HEK293 (cell line): ENCODE measurements around the gene RRP15.

Experiments
- CTCF ChIA-PET: fragments of 350-600 bp; formaldehyde crosslinking; extraction: SDS; loops from one replicate; lab custom pipeline; 2021; ENCODE audit warnings: antibody characterized with exemption; lab: Yijun Ruan, JAX
- POLR2A ChIA-PET: fragments of 300-600 bp; formaldehyde crosslinking; extraction: SDS; loops from one replicate; lab custom pipeline; 2020; ENCODE audit warnings: antibody characterized with exemption, inconsistent platforms; lab: Yijun Ruan, JAX
- H3K27ac ChIP-seq: fragments of 200-500 bp; sonication (Bioruptor generic); 2 replicates; pipeline ENCODE4 v1.5.1; 2014; ENCODE audit warnings: low read depth, low read length, control low read depth, inconsistent platforms; ENCODE audit errors: extremely low read depth
- H3K36me3 ChIP-seq, 2 experiments: fragments of 200-500 bp in 1 of 2; sonication (Bioruptor generic) in 1 of 2; 1 replicate in 1 of 2; 2 replicates in 1 of 2; pipeline ENCODE4 v1.5.1; 2014 to 2017; ENCODE audit warnings: inconsistent platforms in 2 of 2, low read length in 2 of 2; ENCODE audit not compliant: control insufficient read depth in 2 of 2, insufficient read depth in 1 of 2
- H3K4me1 ChIP-seq: fragments of 200-500 bp; sonication (Bioruptor generic); 2 replicates; pipeline ENCODE4 v1.5.1; 2014; ENCODE audit warnings: mild to moderate bottlenecking, low read length, inconsistent platforms; ENCODE audit not compliant: control insufficient read depth, insufficient read depth
- H3K4me3 ChIP-seq: 2 replicates; pipeline ENCODE4 v1.5.1; 2011; ENCODE audit warnings: low read depth, mild to moderate bottlenecking, control low read depth, low read length, moderate library complexity
- H3K9me3 ChIP-seq: fragments of 200-500 bp; sonication (Bioruptor generic); 2 replicates; pipeline ENCODE4 v1.5.1; 2014; ENCODE audit warnings: low read depth, low read length, inconsistent platforms; ENCODE audit not compliant: control insufficient read depth, insufficient read depth
- AEBP2 ChIP-seq: fragments of 450-650 bp; formaldehyde crosslinking; IDR thresholded peaks from 2 replicates; pipeline ENCODE4 v1.5.1; 2016; ENCODE audit warnings: missing biosample characterization, missing genetic modification characterization, borderline replicate concordance
- HOXA7 ChIP-seq: sonication (generic); formaldehyde crosslinking; IDR thresholded peaks from 2 replicates; pipeline ENCODE4 v1.8.1; 2022; ENCODE audit warnings: missing genetic modification reagents, borderline replicate concordance
- HOXD13 ChIP-seq: sonication (generic); formaldehyde crosslinking; IDR thresholded peaks from 2 replicates; pipeline ENCODE4 v1.8.0; 2022; ENCODE audit warnings: missing genetic modification reagents, borderline replicate concordance
- KLF10 ChIP-seq: fragments of 450-650 bp; IDR thresholded peaks from 2 replicates; pipeline ENCODE4 v1.5.1; 2018; ENCODE audit warnings: missing biosample characterization, mild to moderate bottlenecking, missing genetic modification characterization
- KLF16 ChIP-seq: fragments of 450-650 bp; formaldehyde crosslinking; IDR thresholded peaks from 2 replicates; pipeline ENCODE4 v1.5.1; 2017; ENCODE audit warnings: missing biosample characterization, missing genetic modification characterization
- KLF17 ChIP-seq: fragments of 450-650 bp; formaldehyde crosslinking; IDR thresholded peaks from 2 replicates; pipeline ENCODE4 v1.5.1; 2016; ENCODE audit warnings: missing biosample characterization, missing genetic modification characterization
- PBX3 ChIP-seq: sonication (generic); formaldehyde crosslinking; IDR thresholded peaks from 2 replicates; pipeline ENCODE4 v1.8.1; 2022; ENCODE audit warnings: mild to moderate bottlenecking, moderate library complexity, missing genetic modification reagents
- ZBTB21 ChIP-seq: fragments of 450-650 bp; formaldehyde crosslinking; IDR thresholded peaks from 2 replicates; pipeline ENCODE4 v1.5.1; 2017; ENCODE audit warnings: missing biosample characterization, missing genetic modification characterization
- ZNF138 ChIP-seq: fragments of 450-650 bp; formaldehyde crosslinking; IDR thresholded peaks from 2 replicates; pipeline ENCODE4 v1.5.1; 2016; ENCODE audit warnings: missing biosample characterization, missing genetic modification characterization, borderline replicate concordance
- ZNF146 ChIP-seq: fragments of 450-650 bp; formaldehyde crosslinking; IDR thresholded peaks from 2 replicates; pipeline ENCODE4 v1.5.1; 2016; ENCODE audit warnings: missing biosample characterization, missing genetic modification characterization
- ZNF148 ChIP-seq: fragments of 450-650 bp; formaldehyde crosslinking; IDR thresholded peaks from 2 replicates; pipeline ENCODE4 v1.5.0; 2017; ENCODE audit warnings: missing biosample characterization, missing genetic modification characterization, borderline replicate concordance
- ZNF18 ChIP-seq: fragments of 450-650 bp; formaldehyde crosslinking; IDR thresholded peaks from 2 replicates; pipeline ENCODE4 v1.5.1; 2016; ENCODE audit warnings: missing biosample characterization, missing genetic modification characterization
- ZNF221 ChIP-seq: fragments of 450-650 bp; formaldehyde crosslinking; IDR thresholded peaks from 2 replicates; pipeline ENCODE4 v1.5.1; 2017; ENCODE audit warnings: missing biosample characterization, missing genetic modification characterization, borderline replicate concordance
- ZNF292 ChIP-seq: fragments of 450-650 bp; formaldehyde crosslinking; IDR thresholded peaks from 2 replicates; pipeline ENCODE4 v1.5.1; 2016; ENCODE audit warnings: low read depth, missing biosample characterization, missing genetic modification characterization, borderline replicate concordance
- ZNF311 ChIP-seq: fragments of 450-650 bp; formaldehyde crosslinking; IDR thresholded peaks from 2 replicates; pipeline ENCODE4 v1.5.1; 2017; ENCODE audit warnings: missing biosample characterization, missing genetic modification characterization, borderline replicate concordance
- ZNF48 ChIP-seq: fragments of 450-650 bp; formaldehyde crosslinking; IDR thresholded peaks from 2 replicates; pipeline ENCODE4 v1.5.1; 2016; ENCODE audit warnings: missing biosample characterization, missing genetic modification characterization
- ZNF521 ChIP-seq: fragments of 450-650 bp; formaldehyde crosslinking; IDR thresholded peaks from 2 replicates; pipeline ENCODE4 v1.5.1; 2017; ENCODE audit warnings: missing biosample characterization, mild to moderate bottlenecking, missing genetic modification characterization
- ZNF596 ChIP-seq: fragments of 450-650 bp; IDR thresholded peaks from 2 replicates; pipeline ENCODE4 v1.5.0; 2018; ENCODE audit warnings: missing biosample characterization, mild to moderate bottlenecking, missing genetic modification characterization, moderate library complexity
- ZNF600 ChIP-seq: fragments of 450-650 bp; formaldehyde crosslinking; IDR thresholded peaks from 2 replicates; pipeline ENCODE4 v1.5.1; 2016; ENCODE audit warnings: missing biosample characterization, missing genetic modification characterization
- ZNF76 ChIP-seq: fragments of 450-650 bp; formaldehyde crosslinking; IDR thresholded peaks from 2 replicates; pipeline ENCODE4; 2016; ENCODE audit warnings: low read depth, missing biosample characterization, missing genetic modification characterization, borderline replicate concordance
- ZNF777 ChIP-seq: fragments of 450-650 bp; formaldehyde crosslinking; IDR thresholded peaks from 2 replicates; pipeline ENCODE4 v1.5.1; 2017; ENCODE audit warnings: missing biosample characterization, missing genetic modification characterization, borderline replicate concordance
- TF ChIP-seq, protein P1 (sequence below): fragments of 450-650 bp; formaldehyde crosslinking; conservative IDR thresholded peaks from 2 replicates; pipeline ENCODE4 v1.5.1; 2016; ENCODE audit warnings: low read depth, missing biosample characterization, missing genetic modification characterization

RRP15 gene, protein sequence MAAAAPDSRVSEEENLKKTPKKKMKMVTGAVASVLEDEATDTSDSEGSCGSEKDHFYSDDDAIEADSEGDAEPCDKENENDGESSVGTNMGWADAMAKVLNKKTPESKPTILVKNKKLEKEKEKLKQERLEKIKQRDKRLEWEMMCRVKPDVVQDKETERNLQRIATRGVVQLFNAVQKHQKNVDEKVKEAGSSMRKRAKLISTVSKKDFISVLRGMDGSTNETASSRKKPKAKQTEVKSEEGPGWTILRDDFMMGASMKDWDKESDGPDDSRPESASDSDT

DNA sequence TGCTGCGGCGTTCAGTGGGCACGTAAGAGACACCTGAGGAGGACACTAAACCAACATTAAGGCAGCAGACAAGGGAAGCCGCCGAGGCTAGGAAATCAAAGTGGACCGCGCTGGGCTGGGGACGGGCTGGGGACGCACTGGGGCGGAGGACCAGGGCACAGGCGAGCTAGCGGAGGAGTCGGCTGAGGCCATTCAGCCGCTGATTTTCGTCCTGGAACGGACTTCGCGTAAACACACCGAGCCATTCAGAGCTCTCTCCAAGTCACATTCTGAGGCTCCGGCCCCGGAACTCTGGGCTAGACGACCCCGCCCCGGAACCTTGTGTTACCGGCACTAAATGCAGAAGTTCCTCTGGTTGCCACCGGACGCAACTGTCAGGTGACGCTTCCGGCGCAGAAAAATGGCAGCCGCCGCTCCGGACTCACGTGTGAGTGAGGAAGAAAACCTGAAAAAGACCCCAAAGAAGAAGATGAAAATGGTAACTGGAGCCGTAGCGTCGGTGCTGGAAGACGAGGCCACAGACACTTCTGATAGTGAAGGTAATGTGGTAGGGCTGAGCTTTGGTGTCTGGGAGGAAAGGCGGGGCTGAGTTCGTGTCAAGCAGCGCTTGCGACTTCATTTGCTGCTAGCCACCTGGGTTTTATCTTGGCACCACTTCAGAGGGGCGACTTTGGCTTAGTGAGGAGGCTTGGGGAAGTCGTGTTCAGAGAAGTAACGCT, at the start of gene RRP15:
Gene RRP15, plus strand, starts transcription at position 377 of the 719 bp plus-strand sequence. Its CDS starts 24 bp downstream, at position 401.
- Histone ChIP-seq H3K4me1 (no peaks in the 10 kb centered on the region), H3K27ac (peak within 1 kb of the TSS; percentile 56; the same call in 1 of the 2 replicates), H3K9me3 (no peaks in the 10 kb centered on the region), H3K4me3 (peak within 1 kb of the TSS; percentile 95), H3K36me3 (no peaks in the 10 kb centered on the region)
- CTCF ChIA-PET, result interaction anchor here (0.9 to 1.9 kb wide), 2 partner anchors 14 to 53 kb away, joined by 3 to 6 read pairs; no protein-coding TSS in a partner anchor
- POLR2A ChIA-PET, result interaction anchor here (0.6 to 1.5 kb wide), 3 partner anchors 9 to 25 kb away, joined by 3 to 7 read pairs (median 5); no protein-coding TSS in a partner anchor
- TF ChIP-seq ZNF76 (tag by site-specific recombination) (peak; percentile 68), KLF16 (tag by site-specific recombination) (peak; percentile 94), ZNF311 (no peak), ZNF146 (tag by site-specific recombination) (no peak), ZNF148 (tag by site-specific recombination) (no peak), AEBP2 (no peak), ZNF596 (tag by site-specific recombination) (no peak), KLF10 (peak; percentile 55; the same call in 1 of the 2 replicates), PBX3 (peak; percentile 84), ZBTB21 (tag by site-specific recombination) (peak; percentile 61; the same call in 1 of the 2 replicates), ZNF18 (tag by site-specific recombination) (0 out of 2 replicates have a peak, but pooled peaks have one; percentile 14), HOXD13 (0 out of 2 replicates have a peak, but pooled peaks have one; percentile 50), KLF17 (tag by site-specific recombination) (peak; percentile 94), HOXA7 (CRISPR knock-in tag) (no peak), ZNF600 (tag by site-specific recombination) (peak; percentile 71; the same call in 1 of the 2 replicates), ZNF521 (no peak), ZNF221 (tag by site-specific recombination) (no peak), ZNF138 (tag by site-specific recombination) (no peak), ZNF48 (tag by site-specific recombination) (no peak), ZNF292 (tag by site-specific recombination) (no peak), ZNF777 (no peak)
- TF ChIP-seq, protein P1, sequence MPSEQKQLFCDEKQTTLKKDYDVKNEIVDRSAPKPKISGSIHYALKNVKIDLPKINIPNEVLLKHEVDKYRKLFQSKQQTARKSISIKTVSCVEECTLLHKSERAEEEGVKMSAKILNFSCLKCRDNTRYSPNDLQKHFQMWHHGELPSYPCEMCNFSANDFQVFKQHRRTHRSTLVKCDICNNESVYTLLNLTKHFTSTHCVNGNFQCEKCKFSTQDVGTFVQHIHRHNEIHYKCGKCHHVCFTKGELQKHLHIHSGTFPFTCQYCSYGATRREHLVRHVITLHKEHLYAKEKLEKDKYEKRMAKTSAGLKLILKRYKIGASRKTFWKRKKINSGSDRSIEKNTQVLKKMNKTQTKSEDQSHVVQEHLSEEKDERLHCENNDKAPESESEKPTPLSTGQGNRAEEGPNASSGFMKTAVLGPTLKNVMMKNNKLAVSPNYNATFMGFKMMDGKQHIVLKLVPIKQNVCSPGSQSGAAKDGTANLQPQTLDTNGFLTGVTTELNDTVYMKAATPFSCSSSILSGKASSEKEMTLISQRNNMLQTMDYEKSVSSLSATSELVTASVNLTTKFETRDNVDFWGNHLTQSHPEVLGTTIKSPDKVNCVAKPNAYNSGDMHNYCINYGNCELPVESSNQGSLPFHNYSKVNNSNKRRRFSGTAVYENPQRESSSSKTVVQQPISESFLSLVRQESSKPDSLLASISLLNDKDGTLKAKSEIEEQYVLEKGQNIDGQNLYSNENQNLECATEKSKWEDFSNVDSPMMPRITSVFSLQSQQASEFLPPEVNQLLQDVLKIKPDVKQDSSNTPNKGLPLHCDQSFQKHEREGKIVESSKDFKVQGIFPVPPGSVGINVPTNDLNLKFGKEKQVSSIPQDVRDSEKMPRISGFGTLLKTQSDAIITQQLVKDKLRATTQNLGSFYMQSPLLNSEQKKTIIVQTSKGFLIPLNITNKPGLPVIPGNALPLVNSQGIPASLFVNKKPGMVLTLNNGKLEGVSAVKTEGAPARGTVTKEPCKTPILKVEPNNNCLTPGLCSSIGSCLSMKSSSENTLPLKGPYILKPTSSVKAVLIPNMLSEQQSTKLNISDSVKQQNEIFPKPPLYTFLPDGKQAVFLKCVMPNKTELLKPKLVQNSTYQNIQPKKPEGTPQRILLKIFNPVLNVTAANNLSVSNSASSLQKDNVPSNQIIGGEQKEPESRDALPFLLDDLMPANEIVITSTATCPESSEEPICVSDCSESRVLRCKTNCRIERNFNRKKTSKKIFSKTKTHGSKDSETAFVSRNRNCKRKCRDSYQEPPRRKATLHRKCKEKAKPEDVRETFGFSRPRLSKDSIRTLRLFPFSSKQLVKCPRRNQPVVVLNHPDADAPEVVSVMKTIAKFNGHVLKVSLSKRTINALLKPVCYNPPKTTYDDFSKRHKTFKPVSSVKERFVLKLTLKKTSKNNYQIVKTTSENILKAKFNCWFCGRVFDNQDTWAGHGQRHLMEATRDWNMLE (tag by site-specific recombination), result peak; percentile 85
